Stimulated activated CD8-positive, alpha-beta memory T cell treated with anti-CD3 and anti-CD28 coated beads, Interleukin-12 subunit alpha, Interleukin-12 subunit beta, amount 100 ng/mL, for 4 hours (primary cell): ENCODE measurements around the gene ZNF675.
"Not testable (repeated sequence)": the region's sequence is repeated elsewhere in the genome, so short reads cannot be mapped to it uniquely, and the experiment has no call there.

Source experiments
- DNase-seq: peaks from one replicate; pipeline ENCODE4 v3.0.0-alpha.2; 2020; ENCODE audit warnings: low read depth

ZNF675 gene

DNA sequence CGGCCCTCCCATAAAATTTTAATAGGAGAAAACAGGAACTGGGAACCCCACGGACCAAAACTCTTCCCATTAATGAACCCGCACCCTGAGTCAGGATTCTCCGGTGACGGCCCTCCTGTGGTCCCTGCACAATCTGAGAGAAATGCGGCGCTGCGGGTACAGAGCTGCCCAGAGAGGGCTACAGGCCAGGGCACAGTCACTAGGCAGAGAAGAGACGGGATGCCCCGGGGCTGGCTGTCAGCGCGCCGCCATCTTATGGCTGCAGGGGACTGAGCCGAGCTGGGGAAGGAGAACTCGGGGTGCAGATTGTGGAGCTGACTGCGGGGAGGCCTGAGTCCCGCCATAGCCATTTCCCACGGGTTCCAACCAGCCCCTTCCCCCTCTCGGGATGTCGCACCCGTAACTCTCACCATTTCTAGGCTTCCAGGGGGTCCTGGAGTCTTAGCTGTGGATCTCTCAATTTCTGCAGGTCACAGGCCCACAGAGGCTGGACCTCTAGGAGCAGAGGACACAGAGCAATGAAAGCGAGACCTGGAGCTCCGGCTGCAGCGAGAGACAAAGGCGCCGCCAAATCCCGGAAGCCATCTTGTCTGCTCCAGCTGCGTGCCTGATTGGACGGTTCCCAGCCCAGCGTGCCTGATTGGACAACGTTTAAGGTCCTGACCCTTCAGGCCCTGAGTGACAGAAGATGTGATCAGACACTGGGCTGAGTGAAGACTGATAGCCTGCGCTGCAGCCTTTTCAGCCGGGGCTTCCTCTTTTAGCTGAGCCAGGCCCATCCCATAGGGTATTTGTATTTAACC, at the start of gene ZNF675:
ZNF675 (minus strand) TSS at position 592 of the 803 bp plus-strand sequence; CDS start at position 413, 179 bp downstream.
- peak; percentile 67 for DNase-seq

DNA sequence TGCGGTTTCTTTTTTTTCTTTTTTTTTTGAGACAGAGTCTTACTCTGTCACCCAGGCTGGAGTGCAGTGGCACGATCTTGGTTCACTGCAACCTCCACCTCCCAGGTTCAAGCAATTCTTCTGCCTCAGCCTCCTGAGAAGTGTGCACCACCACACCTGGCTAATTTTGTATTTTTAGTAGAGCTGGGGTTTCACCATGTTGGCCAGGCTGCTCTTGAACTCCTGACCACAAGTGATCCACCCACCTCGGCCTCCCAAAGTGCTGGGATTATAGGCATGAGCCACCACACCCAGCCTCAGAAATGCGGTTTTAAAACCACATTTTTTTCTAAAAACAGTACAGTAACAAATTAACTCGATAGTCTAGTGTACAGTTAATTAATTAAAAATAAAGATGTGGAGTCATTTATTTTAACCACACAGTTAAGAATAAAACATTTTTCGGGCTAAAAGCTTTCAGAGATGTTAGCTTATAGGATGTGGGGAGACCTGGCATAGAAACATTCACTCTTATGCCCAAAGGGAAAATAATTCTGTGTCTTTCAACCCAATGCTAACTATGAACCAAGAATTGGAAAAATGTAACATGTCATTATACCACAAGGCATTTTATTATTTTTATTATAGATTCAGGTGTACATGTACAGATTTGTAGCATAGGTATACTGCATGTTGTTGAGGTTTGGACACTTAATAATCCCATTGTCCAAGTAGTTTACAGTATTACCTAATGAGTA, 43.9 kb upstream of the ZNF675 start:
- not testable (repeated sequence) for DNase-seq

DNA sequence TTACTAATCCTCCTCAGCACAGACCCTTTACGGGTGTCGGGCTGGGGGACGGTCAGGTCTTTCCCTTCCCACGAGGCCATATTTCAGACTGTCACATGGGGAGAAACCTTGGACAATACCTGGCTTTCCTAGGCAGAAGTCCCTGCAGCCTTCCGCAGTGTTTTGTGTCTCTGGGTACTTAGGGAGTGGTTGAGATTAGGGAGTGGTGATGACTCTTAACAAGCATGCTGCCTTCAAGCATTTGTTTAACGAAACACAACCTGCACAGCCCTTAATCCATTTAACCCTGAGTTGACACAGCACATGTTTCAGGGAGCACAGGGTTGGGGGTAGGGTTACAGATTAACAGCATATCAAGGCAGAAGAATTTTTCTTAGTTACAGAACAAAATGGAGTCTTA, 37.1 kb upstream of the ZNF675 start:
- DNase-seq: not testable (repeated sequence)

- no peak for DNase-seq
Observed at GRCh38 chr19:23718802-23719201, 31.8 kb upstream of the ZNF675 start.

- DNase-seq: no peak
Observed at GRCh38 chr19:23716792-23717191, 29.8 kb upstream of the ZNF675 start.

DNA sequence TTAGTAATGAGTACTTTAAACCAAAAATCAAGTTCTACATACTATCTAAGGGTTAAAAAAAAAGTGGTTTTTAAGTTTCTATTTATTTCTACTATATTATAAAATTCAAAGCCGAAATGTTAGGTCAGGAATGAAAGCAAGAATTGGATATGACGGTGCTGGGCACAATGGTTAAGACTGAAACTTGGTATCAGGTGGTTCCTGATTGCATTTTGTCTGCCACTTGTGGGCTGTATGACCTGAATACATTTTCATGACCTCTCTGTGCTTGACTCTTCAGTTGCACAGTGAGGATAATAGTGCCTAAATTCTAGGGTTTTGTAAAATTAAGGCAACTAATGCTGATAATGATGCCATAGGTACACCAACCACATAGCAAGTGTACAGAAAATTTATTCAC, 22.3 kb upstream of the ZNF675 start:
- DNase-seq: no peak

DNA sequence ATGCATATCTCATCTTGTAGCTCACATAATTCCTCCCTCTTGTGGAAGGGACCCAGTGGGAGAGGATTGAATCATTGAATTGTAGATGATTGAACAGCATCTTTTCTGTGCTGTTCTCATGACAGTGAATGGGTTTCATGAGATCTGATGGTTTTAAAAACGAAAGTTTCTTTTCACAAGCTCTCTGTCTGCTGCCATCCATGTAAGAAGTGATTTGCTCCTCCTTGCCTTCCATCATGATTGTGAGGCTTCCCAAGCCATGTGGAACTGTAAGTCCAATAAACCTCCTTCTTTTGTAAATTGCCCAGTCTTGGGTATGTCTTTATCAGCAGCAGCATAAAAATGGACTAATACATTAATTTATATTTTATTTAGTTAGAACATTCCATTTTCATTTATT, 19.6 kb upstream of the ZNF675 start:
- no peak for DNase-seq

DNA sequence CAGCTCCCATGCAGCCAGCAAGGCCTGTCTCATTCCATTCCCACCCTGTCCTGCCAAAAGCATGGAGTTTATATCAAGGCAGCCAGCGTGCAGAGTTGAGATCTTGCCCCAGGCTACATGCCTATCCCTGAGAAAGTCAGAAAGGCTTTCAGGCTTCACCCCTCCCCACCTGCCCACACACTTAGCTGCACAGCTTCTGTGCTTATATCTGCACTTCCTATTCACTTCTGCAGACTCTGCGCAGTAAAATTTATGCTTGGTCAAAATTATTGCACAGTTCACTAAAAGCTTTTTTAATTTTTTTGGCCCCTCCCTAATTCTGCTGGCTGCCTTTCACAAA, 12.5 kb upstream of the ZNF675 start:
- no peak for DNase-seq

GRCh38 chr19:23698711-23699520, 11.9 kb upstream of the ZNF675 start:
- no peak for DNase-seq

- not testable (repeated sequence) for DNase-seq
Observed at GRCh38 chr19:23692937-23693336, 5.9 kb upstream of the ZNF675 start.

GRCh38 chr19:23673132-23673531, 13.9 kb downstream of the ZNF675 start:
- DNase-seq: no peak

DNA sequence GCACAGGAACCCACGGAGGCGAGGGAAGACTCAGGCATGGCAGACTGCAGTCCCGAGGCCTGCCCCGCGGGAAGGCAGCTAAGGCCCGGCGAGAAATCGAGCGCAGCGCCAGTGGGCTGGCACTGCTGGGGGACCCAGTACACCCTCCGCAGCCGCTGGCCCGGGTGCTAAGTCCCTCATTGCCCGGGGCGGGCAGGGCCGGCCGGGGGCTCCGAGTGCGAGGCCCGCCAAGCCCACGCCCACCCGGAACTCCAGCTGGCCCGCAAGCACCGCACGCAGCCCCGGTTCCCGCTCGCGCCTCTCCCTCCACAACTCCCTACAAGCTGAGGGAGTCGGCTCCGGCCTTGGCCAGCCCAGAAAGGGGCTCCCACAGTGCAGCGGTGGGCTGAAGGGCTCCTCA, 18.4 kb downstream of the ZNF675 start:
- not testable (repeated sequence) for DNase-seq

DNA sequence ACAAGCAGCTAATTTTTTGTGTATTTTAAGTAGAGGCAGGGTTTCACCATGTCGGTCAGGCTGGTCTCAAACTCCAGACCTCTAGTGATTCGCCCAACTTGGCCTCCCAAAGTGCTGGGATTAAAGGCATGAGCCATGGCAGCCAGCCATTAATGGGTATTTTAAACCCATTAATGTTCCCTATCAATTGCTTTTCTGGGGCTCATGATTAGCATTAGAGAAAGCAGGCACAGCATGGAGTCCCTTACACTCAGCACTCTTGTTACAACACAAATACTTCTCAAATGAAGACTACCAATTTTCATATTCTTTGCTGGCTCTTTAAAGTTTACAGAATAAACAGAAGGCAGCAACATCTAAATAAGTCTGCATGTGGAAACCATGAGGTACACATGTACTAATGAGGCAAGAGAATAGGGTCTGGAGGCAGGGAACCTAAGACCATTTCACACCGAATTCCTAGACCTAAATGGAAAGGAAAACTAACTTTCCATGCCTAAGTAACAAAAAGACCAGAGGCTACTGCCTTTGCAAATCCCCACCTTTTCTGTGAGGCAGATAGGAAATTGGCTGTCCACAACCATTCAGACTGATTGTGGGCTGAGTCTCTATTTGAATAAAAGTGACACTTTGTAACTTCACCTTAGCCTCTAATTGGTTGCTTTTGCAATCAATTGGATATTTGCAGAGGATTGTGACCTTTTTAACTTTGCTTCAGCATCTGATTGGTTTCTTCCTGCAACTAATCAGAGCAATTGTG, 21.2 kb downstream of the ZNF675 start:
- DNase-seq: no peak

GRCh38 chr19:23649817-23650216, 37.2 kb downstream of the ZNF675 start:
- not testable (repeated sequence) for DNase-seq
